Glutamatergic neuron (in vitro differentiated cells): ENCODE results near the gene MCU. TPM values are rescaled to one million over a fixed set of nuclear protein-coding genes. Genes with fewer than 3 reads are reported as not detected.

Experiments used
- DNase-seq: peaks from one replicate; pipeline ENCODE4 v3.0.0; 2022
- H3K27ac Mint-ChIP-seq: one replicate; pipeline ENCODE4 v1.8.0; 2020; ENCODE audit warnings: mild to moderate bottlenecking, mixed read lengths, inconsistent platforms; ENCODE audit not compliant: unreplicated experiment
- H3K27me3 Mint-ChIP-seq: one replicate; pipeline ENCODE4 v1.8.0; 2020; ENCODE audit warnings: mild to moderate bottlenecking, moderate library complexity, mixed read lengths, inconsistent platforms; ENCODE audit not compliant: unreplicated experiment
- H3K36me3 Mint-ChIP-seq: one replicate; pipeline ENCODE4 v1.8.0; 2020; ENCODE audit warnings: mild to moderate bottlenecking, mixed read lengths, inconsistent platforms; ENCODE audit not compliant: unreplicated experiment
- H3K4me1 Mint-ChIP-seq: one replicate; pipeline ENCODE4 v1.8.0; 2020; ENCODE audit warnings: mild to moderate bottlenecking, low read depth, mixed read lengths, inconsistent platforms; ENCODE audit not compliant: unreplicated experiment
- H3K4me3 Mint-ChIP-seq: one replicate; pipeline ENCODE4 v1.8.0; 2020; ENCODE audit warnings: mild to moderate bottlenecking, mixed read lengths, inconsistent platforms; ENCODE audit not compliant: unreplicated experiment
- H3K9me3 Mint-ChIP-seq: one replicate; pipeline ENCODE4 v1.8.0; 2020; ENCODE audit warnings: mild to moderate bottlenecking, moderate library complexity, mixed read lengths, inconsistent platforms; ENCODE audit not compliant: unreplicated experiment
- total RNA-seq: library from RNA; stranded (reverse); fragmentation: NEBNext Ultra II Directional; extraction: Animal tissue kit (Norgen Biotek cat#: 25700); gene quantifications from one replicate; pipeline ENCODE4 v1.2.1, GENCODE V29; 2021; ENCODE audit not compliant: unreplicated experiment
- TF ChIP-seq, protein P1 (sequence below): fragments of 200-600 bp; sonication (generic); IDR thresholded peaks from one replicate; pipeline ENCODE4 v1.5.0; 2021; ENCODE audit not compliant: partially characterized antibody, unreplicated experiment

The MCU gene
- total RNA-seq, 1 donor from 2014 or later = 15.2 TPM

DNA sequence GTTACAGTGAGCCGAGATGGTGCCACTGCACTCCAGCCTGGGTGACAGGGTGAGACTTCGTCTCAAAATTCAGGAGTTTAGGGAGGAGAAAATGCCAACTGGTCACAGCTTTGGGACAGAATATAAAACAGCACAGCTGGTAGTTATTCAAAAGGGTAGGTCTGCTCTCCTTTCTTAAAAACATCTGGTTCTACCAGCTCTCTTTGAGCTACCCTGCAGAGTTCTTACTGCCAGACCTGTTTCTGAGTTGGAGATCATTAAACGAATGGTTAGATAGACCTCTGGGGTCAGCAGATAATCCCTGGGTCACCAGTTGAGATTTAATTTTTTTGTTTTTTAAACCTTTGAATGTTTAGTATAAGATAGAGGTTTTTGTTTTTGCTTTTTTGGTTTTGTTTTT lies 52.6 kb downstream of the MCU start:
- Mint-ChIP-seq H3K27me3 (peaks cover 1% of the 10 kb centered on the region), H3K9me3 (no peaks in the 10 kb centered on the region), H3K36me3 (no peaks in the 10 kb centered on the region), H3K27ac (no peak overlapping the region), H3K4me1 (peaks cover 9% of the 10 kb centered on the region), H3K4me3 (no peak overlapping the region)
- TF ChIP-seq, protein P1, sequence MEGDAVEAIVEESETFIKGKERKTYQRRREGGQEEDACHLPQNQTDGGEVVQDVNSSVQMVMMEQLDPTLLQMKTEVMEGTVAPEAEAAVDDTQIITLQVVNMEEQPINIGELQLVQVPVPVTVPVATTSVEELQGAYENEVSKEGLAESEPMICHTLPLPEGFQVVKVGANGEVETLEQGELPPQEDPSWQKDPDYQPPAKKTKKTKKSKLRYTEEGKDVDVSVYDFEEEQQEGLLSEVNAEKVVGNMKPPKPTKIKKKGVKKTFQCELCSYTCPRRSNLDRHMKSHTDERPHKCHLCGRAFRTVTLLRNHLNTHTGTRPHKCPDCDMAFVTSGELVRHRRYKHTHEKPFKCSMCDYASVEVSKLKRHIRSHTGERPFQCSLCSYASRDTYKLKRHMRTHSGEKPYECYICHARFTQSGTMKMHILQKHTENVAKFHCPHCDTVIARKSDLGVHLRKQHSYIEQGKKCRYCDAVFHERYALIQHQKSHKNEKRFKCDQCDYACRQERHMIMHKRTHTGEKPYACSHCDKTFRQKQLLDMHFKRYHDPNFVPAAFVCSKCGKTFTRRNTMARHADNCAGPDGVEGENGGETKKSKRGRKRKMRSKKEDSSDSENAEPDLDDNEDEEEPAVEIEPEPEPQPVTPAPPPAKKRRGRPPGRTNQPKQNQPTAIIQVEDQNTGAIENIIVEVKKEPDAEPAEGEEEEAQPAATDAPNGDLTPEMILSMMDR = no peak
- DNase-seq = no peak

DNA sequence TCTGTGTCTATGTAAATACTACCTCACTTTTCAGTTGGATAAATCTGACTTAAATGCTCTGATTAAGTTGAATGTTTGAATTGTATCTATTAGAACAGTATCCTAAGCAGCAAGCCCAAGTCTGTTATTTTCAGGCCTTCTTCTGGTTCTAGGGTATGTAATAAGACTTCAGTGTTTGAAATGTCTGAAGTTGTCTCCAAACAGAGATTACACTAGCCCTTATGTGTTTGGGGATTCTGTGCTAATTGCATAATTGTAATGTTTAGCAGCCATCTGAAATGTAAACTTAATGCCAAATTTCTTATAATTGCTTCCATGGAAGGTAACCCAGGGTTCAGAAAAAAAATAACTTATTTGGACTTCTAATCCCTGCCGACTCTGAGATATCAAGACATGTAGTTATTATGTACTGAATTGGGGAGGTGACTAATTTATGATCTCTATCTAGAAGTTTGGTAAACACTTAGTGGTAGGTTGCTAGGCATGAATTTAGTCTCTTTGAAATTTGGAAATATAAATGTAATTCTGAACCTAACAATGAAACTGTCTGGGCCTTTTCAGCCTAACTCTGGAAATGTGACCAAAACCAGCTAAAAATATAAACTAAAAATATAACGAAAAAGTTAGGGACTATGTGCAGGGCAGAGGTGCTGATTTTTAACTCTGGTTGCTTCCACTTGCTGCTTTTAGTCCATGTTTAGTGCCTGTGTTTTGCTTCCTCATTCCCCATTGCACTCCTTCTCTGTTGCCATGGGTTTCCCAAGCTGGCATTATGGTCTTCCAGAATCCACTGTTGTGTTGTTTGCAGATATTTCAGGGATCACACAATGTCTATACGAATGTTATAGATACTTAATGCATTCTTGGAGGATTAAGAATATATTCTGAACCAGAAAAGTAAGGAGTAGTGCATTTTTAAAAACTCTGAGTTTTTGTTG lies 54.8 kb downstream of the MCU start:
- no peaks in the 10 kb centered on the region for H3K36me3 Mint-ChIP-seq
- no peak overlapping the region for H3K27ac Mint-ChIP-seq
- no peak for DNase-seq
- peaks cover 1% of the 10 kb centered on the region for H3K27me3 Mint-ChIP-seq
- no peaks in the 10 kb centered on the region for H3K9me3 Mint-ChIP-seq
- H3K4me1 Mint-ChIP-seq = peaks cover 5% of the 10 kb centered on the region
- TF ChIP-seq, protein P1 = no peak
- H3K4me3 Mint-ChIP-seq = no peak overlapping the region

DNA sequence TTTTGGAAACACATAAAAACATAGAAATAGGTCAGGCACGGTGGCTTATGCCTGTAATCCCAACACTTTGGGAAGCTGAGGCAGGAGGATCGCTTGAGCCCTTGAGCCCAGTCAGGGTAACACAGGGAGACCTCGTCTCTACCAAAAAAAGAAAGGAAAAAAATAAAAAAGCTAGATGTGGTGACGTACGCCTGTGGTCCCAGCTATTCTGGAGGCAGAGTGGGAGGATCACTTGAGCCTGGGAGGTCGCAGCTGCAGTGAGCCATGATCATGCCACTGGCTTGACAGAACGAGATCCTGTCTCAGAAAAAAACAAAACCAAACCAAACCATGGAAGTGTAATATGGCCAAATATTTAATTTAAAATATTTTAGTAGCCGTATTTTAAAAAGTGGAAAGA lies 55.6 kb downstream of the MCU start:
- no peak overlapping the region for H3K27ac Mint-ChIP-seq
- H3K36me3 Mint-ChIP-seq = no peaks in the 10 kb centered on the region
- no peak for DNase-seq
- TF ChIP-seq, protein P1 = no peak
- no peaks in the 10 kb centered on the region for H3K9me3 Mint-ChIP-seq
- no peak overlapping the region for H3K4me3 Mint-ChIP-seq
- peaks cover 1% of the 10 kb centered on the region for H3K27me3 Mint-ChIP-seq
- peaks cover 5% of the 10 kb centered on the region for H3K4me1 Mint-ChIP-seq

DNA sequence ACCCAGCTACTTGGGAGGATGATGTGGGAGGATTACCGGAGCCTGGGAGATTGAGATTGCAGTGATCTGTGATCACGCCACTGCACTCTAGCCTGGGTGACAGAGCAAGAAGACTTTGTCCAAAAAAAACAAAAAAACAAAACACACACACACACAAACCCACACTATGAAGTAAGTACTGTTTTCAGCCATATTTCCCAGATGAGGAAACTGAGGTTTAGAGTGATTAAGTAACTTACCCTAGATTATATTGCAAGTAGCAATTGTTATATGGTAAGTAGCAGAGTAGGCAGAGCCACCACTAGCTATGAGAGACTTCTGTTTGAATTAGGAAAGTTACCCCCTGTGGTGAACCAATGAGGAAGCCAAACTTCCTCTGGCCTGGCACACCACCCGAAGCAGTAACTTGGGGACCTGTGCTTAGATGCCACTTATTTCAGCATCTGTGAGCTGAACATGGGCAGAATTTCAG lies 61.9 kb downstream of the MCU start:
- H3K27me3 Mint-ChIP-seq = no peaks in the 10 kb centered on the region
- H3K4me1 Mint-ChIP-seq = no peaks in the 10 kb centered on the region
- no peaks in the 10 kb centered on the region for H3K9me3 Mint-ChIP-seq
- H3K4me3 Mint-ChIP-seq = no peak overlapping the region
- no peak for DNase-seq
- no peaks in the 10 kb centered on the region for H3K36me3 Mint-ChIP-seq
- no peak overlapping the region for H3K27ac Mint-ChIP-seq
- TF ChIP-seq, protein P1 = no peak

DNA sequence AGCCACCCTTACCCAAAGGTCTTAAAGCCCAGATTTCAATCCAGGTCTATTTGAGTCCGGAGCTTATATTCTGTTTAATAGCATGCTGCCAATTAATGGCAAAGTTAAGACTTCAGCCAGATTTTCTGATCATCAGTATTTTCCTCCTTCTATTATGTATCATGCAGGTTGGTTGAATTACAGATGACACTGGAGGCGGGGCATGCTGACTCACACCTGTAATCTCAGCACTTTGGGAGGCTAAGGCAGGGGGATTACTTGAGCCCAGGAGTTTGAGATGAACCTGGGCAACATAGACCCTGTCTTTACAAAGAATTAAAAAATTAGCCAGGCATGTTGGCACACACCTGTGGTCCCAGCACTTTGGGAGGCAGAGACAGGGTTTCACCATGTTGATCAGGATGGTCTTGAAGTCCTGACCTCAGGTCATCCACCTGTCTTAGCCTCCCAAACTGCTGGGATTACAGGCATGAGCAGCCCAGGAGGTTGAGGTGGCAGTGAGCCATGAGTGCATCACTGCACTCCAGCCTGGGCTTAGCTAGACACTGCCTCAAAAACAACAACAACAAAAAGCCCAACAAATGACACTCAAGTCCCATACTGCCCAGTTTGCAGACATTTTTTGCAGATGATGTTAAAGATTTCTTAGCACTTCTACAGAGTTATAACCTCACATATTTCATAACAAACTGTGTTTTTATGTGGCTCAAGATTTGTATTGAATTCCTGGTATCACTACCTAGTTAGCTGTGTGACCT lies 62.5 kb downstream of the MCU start:
- no peaks in the 10 kb centered on the region for H3K9me3 Mint-ChIP-seq
- H3K36me3 Mint-ChIP-seq = no peaks in the 10 kb centered on the region
- H3K4me3 Mint-ChIP-seq = no peak overlapping the region
- H3K27me3 Mint-ChIP-seq = no peaks in the 10 kb centered on the region
- H3K4me1 Mint-ChIP-seq = peaks cover 2% of the 10 kb centered on the region
- TF ChIP-seq, protein P1 = no peak
- no peak for DNase-seq
- no peak overlapping the region for H3K27ac Mint-ChIP-seq
